Uterus (tissue), 2 donors: ENCODE results near the gene CLPTM1L.

Experiments
- POLR2A ChIP-seq, 2 donors: fragments of 450-650 bp; IDR thresholded peaks; one replicate each; pipeline ENCODE4 v1.6.1; 2016; ENCODE audit warnings: antibody characterized with exemption in 2 of 2, mild to moderate bottlenecking in 1 of 2, moderate library complexity in 1 of 2
- TF ChIP-seq, protein P1 (sequence below), 4 experiments: fragments of 200-600 bp in 2 of 4; fragments of 450-650 bp in 2 of 4; sonication (generic) in 2 of 4; IDR thresholded peaks; one replicate each; pipeline ENCODE4 v1.5.1; 2016 to 2019; ENCODE audit warnings: antibody characterized with exemption in 4 of 4, mild to moderate bottlenecking in 2 of 4, moderate library complexity in 1 of 4

DNA sequence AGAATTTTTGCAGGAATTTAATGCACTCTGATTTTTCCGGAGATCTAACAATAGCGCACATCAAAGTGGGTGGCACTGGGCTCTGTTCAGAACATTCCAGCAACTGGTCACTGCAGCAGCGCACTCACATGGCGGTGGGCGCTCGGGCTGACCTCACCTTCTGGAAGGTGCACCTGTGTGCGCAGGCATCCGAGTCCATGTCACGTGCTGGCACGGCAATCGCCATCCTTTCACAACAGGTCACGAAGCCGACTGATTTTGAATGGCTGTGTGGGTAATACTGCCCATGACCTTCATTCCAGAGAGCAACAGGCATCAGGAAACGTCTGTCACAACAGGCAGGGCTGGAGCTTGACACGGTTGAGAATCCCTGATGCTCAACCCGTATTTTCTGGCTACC lies 18.7 kb upstream of the CLPTM1L start:
- TF ChIP-seq, protein P1, sequence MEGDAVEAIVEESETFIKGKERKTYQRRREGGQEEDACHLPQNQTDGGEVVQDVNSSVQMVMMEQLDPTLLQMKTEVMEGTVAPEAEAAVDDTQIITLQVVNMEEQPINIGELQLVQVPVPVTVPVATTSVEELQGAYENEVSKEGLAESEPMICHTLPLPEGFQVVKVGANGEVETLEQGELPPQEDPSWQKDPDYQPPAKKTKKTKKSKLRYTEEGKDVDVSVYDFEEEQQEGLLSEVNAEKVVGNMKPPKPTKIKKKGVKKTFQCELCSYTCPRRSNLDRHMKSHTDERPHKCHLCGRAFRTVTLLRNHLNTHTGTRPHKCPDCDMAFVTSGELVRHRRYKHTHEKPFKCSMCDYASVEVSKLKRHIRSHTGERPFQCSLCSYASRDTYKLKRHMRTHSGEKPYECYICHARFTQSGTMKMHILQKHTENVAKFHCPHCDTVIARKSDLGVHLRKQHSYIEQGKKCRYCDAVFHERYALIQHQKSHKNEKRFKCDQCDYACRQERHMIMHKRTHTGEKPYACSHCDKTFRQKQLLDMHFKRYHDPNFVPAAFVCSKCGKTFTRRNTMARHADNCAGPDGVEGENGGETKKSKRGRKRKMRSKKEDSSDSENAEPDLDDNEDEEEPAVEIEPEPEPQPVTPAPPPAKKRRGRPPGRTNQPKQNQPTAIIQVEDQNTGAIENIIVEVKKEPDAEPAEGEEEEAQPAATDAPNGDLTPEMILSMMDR (IDR thresholded peaks at IDR 0.05) = no peak
- no peak for TF ChIP-seq POLR2A (IDR thresholded peaks at IDR 0.05)
